Measurements from ENCODE around the gene ATP11B.

DNA sequence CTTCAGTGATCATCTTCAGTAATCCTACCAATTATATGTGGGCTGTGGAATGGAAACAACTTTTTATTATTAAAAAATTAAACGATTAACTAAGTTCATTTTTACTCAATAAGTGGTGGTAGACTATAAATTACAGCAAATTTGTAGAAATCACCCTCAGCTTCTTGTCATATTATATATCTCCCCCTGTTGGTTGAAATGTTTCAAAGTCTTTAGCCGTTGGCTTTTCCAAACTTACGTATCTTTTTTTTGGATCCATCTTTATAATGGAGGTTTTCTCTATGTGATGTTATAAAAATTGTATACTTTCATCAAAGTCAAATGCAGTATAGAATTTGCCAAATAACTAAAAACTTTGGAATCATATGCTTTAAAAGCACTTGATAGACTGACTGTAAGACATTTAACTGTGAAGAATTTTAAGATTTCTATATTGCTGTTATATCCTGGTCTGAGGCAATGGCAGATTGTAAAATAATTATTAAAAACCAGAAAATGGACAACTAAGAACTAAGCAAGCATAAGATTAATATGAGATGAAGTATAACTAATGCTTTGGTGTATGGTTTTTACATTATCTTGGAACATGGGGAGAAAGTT lies 44.7 kb downstream of the ATP11B start:
- TF ChIP-seq, protein P1, sequence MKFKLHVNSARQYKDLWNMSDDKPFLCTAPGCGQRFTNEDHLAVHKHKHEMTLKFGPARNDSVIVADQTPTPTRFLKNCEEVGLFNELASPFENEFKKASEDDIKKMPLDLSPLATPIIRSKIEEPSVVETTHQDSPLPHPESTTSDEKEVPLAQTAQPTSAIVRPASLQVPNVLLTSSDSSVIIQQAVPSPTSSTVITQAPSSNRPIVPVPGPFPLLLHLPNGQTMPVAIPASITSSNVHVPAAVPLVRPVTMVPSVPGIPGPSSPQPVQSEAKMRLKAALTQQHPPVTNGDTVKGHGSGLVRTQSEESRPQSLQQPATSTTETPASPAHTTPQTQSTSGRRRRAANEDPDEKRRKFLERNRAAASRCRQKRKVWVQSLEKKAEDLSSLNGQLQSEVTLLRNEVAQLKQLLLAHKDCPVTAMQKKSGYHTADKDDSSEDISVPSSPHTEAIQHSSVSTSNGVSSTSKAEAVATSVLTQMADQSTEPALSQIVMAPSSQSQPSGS (tag by site-specific recombination; IDR thresholded peaks at IDR 0.05; ENCODE audit: low read depth), result no peak
- TF ChIP-seq PRDM6 (tag by site-specific recombination; IDR thresholded peaks at IDR 0.05) (no peak), PBX3 (CRISPR knock-in tag; IDR thresholded peaks at IDR 0.05) (no peak), ZNF555 (tag by site-specific recombination; conservative IDR thresholded peaks at IDR 0.05) (no peak), REPIN1 (tag by site-specific recombination; IDR thresholded peaks at IDR 0.05; ENCODE audit: low read depth) (no peak), REST (tag by site-specific recombination; IDR thresholded peaks at IDR 0.05) (no peak)
- TF ChIP-seq, protein P2, sequence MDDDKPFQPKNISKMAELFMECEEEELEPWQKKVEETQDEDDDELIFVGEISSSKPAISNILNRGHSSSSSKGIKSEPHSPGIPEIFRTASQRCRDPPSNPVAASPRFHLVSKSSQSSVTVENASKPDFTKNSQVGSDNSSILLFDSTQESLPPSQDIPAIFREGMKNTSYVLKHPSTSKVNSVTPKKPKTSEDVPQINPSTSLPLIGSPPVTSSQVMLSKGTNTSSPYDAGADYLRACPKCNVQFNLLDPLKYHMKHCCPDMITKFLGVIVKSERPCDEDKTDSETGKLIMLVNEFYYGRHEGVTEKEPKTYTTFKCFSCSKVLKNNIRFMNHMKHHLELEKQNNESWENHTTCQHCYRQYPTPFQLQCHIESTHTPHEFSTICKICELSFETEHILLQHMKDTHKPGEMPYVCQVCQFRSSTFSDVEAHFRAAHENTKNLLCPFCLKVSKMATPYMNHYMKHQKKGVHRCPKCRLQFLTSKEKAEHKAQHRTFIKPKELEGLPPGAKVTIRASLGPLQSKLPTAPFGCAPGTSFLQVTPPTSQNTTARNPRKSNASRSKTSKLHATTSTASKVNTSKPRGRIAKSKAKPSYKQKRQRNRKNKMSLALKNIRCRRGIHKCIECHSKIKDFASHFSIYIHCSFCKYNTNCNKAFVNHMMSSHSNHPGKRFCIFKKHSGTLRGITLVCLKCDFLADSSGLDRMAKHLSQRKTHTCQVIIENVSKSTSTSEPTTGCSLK (tag by site-specific recombination; IDR thresholded peaks at IDR 0.05), result no peak

Data from HEK293 (cell line).